ENCODE results near the gene GLT1D1.
"Not testable (repeated sequence)": the region's sequence is repeated elsewhere in the genome, so short reads cannot be mapped to it uniquely, and the experiment has no call there.

The GLT1D1 gene

DNA sequence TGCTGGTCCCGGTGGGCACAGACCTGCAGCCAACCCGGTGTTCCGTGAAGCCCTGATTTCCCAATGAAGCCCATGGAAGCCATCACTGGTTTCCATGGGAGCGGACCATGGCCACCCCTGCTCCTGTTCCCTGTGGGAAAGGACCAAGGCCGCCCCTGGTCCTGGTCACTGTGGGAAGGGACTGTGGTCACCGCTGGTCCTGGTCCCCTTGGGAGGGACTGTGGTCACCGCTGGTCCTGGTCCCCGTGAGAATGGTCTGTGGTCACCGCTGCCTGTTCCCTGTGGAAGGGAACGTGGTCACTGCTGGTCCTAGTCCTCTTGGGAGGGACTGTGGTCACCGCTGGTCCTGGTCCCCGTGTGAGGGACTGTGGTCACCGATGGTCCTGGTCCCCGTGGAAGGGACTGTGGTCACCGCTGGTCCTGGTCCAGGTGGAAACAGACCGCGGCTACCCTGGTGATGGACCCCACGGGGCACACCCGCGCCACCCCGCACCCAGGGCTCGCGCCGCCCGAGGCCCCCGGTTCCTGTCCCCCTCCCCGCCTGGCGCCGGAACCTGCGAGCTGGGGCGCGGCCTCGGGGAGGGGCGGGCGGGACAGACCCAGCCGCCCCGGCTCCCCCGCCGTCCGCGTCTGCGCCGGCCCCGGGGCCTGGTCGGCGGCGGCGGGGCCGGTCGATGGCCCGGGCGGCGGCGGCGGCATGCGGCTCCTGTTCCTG lies at the start of gene GLT1D1:
GLT1D1 (plus strand) TSS at position 594 of the 715 bp plus-strand sequence; CDS start at position 698, 104 bp downstream.
- FAIRE-seq: no peak

- FAIRE-seq: no peak
Measured at GRCh38 chr12:128803788-128804187, 49.5 kb upstream of the GLT1D1 start.

GRCh38 chr12:128804762-128805161 lies 48.5 kb upstream of the GLT1D1 start:
- FAIRE-seq: no peak

DNA sequence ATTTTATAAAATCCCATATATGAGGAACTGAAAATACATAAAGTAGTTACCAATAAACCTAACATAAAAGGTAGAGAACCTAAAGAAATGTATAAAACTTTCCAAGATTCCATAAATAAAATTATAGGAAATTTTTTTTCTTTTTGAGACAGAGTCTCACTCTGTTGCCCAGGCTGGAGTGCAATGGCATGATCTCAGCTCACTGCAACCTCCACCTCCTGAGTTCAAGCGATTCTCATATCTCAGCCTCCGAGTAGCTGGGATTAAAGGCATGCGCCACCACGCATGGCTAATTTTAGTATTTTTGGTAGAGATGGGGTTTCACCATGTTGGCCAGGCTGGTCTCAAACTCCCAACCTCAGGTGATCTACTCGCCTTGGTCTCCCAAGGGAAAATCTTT lies 47.9 kb upstream of the GLT1D1 start:
- not testable (repeated sequence) for FAIRE-seq

- FAIRE-seq: no peak
Measured at GRCh38 chr12:128806573-128806972, 46.7 kb upstream of the GLT1D1 start.

- no peak for FAIRE-seq
Measured at GRCh38 chr12:128807161-128807724, 46.0 kb upstream of the GLT1D1 start.

DNA sequence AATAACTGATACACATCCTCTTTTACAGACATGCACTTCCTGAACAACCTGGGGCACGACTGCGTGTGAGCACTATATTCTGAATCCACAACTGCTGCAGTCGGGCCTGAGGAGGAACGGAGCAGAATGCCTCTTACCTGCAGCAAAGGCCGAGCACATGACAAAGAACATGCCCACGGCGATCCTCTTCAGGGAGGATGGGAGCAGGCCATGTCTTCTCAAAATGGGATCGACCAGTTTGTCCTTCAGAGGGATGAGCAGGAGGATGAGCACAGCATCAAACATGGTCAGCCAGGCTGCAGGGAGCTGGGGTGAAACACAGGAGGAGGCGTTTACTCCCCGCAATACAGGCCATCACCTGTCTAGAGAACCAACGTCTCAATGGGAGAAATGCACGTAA lies 44.6 kb upstream of the GLT1D1 start:
- no peak for FAIRE-seq

GRCh38 chr12:128810182-128811127 lies 42.8 kb upstream of the GLT1D1 start:
- FAIRE-seq: no peak

DNA sequence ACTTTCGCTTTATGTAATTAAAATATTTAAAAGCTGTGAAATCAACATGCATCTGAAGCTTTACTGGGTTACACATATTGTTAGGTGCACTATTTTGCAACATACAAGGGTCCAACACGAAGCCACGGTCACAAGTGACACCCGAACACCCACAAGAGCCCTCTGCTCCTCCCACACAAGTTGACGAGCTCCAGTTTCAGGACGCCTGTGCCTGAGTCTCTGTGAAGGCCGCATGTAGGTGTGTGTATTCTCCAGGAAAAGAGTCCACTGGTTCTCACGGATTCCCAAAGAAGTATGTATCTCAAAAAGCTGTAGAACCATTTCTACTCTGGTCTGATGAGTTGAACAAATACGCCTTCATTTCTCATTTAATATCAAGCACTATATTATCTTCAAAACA lies 41.5 kb upstream of the GLT1D1 start:
- no peak for FAIRE-seq

- FAIRE-seq: no peak
Measured at GRCh38 chr12:128813392-128813791, 39.9 kb upstream of the GLT1D1 start.

DNA sequence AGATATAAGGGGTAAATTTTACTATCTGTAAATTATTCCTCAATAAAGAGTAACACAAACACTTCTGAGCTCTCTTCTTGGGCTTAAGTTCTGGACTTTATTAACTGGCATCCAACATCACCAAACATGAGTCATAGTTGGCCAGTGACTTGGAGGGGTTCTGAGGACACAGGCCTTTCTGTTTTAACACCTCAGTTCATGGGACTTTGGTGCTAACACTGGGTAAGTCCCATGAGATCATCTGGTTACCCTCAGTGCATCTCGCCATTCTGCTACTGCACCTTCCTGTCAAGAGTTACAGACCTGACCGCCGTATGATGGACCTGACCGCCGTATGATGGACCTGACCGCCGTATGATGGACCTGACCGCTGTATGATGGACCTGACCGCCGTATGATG lies 39.4 kb upstream of the GLT1D1 start:
- no peak for FAIRE-seq

GRCh38 chr12:128814411-128815261 lies 38.6 kb upstream of the GLT1D1 start:
- no peak for FAIRE-seq

DNA sequence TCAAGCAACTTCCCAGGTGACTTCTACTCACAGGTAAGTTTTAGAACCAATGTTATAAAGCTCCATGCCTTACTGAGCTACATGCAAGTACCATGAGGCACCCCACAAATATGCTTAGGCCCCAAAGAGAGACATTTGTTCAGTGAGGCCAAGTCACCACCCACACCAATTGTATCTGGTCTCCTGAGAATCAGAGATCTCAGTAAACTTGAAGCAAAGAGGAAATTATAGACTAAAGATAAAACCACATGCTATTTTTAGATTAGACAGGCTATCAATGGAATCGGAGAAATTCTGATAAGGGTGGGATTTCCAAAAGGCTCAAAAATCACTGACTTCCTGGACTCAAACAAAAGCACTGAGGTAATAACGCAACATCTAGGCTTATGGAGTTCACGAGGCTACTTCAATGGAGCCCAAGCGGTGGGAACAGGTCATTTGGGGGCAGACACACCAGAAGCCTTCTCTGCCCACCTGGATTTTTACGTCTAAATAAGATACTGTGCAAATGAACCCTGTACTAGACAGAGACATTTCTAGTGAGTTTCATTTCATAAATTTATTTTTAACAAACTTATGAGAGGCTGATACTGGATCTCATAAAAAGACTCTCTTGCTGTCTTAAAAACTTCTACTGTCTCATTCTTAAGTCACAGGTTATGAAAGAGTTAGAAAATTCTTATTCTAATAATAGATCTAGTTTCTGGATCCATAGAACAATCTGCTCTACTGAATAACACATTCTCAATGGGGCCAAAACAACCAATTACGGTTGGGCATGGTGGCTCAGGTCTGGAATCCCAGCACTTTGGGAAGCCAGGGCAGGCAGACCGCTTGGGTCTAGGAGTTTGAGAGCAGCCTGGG lies 37.3 kb upstream of the GLT1D1 start:
- no peak for FAIRE-seq

GRCh38 chr12:128816643-128816920 lies 36.7 kb upstream of the GLT1D1 start:
- no peak for FAIRE-seq

GRCh38 chr12:128817111-128818015 lies 35.9 kb upstream of the GLT1D1 start:
- FAIRE-seq: peak; percentile 71

- no peak for FAIRE-seq
Measured at GRCh38 chr12:128818065-128819022, 34.9 kb upstream of the GLT1D1 start.

DNA sequence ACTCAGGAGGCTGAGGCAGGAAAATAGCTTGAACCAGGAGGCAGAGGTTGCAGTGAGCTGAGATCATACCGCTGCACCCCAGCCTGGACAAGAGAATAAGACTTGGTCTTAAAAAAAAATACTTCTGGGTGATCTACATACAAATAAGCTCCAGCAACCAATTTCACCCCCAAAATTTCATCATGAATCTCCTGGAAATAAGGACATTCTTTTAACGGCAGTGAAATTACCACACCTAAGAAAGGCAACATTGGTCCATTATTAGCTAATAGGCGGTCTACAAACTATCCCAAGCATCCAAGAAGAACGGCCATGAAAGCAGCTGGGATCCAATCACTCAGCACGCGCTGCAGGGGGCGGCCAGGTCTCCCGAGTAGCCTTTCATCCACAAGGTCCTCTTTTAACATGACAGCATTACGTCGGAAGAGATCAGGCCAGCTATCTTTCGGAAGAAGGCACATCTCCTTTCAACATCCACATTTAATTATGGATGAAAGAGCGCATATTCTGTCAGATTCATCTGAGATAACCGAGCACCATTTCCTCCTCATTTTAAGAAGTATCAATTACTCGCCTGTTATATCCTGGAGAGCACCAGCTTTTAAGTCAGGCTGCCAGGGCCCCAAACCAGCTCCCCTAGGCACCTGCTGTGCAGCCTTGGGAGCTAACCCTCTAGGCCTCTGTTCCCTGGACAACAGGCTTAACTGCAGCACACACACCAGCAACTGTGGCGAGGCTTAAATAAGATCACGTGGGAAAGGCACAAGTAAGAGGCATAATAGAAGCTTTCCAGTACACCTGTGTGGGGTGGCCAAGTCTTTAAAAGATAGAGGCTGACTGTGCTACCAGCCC lies 33.8 kb upstream of the GLT1D1 start:
- FAIRE-seq: no peak

DNA sequence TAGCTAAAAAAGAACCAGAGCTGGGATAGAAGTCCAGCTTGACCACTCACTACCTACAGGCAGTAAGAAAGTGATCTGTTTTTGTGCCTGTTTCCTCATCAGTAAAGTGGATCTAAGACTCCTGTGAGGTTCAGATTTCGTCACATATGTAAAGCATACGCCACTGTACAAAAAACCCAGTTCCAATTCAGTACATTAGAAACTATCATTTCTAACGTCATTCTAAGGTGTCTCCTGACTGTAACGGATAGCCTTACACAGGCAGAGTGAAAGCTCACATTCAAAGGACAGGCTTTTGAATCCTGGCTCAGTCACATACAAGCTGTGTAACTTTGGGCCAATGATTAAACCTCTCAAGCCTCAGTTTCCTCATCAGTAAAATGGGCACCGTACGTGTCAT lies 33.0 kb upstream of the GLT1D1 start:
- no peak for FAIRE-seq
